ENCODE results near the gene GPRC5D. TPM values are rescaled to one million over a fixed set of nuclear protein-coding genes. Genes with fewer than 3 reads are reported as not detected.
A peak's percentile ranks its signal among the peaks of the same experiment; 100 is the strongest.

Gene GPRC5D
- total and polyA plus RNA-seq, 9 of the 15 experiments (the other 6 are each of a cell fraction or from before 2014, with no cell fraction given): 1.0 to 1.1 TPM; not detected in 7

- TF ChIP-seq ZNF778 (CRISPR knock-in tag; IDR thresholded peaks at IDR 0.05): no peak
- TF ChIP-seq SETDB1 (IDR thresholded peaks at IDR 0.05; ENCODE audit: low read length): no peak
- no peak for TF ChIP-seq ZC3H8 (IDR thresholded peaks at IDR 0.05)
Measured at GRCh38 chr12:12987421-12987820, 35.5 kb upstream of the GPRC5D start (continued).

- no TSS peak for BruUV-seq (replicated peaks)
- Histone ChIP-seq H3K79me2 (ENCODE audit: control insufficient read depth, insufficient read depth, low read length) (no peaks in the 10 kb centered on the region), H3K4me1 (replicated peaks in 1 of 2; ENCODE audit: control insufficient read depth in 2 of 2, insufficient read depth in 2 of 2, low read length in 2 of 2) (no peaks in the 10 kb centered on the region), H3K9ac (ENCODE audit: insufficient read depth in 1 of 2, low read depth in 2 of 2, low read length in 2 of 2) (no peak overlapping the region), H3K4me2 (ENCODE audit: insufficient read depth, low read length) (no peak overlapping the region), H3K4me3 (no peak overlapping the region), H3K9me1 (ENCODE audit: control insufficient read depth, insufficient read depth, low read length) (no peaks in the 10 kb centered on the region), H2AFZ (ENCODE audit: low read depth, low read length) (no peak overlapping the region), H3K27me3 (ENCODE audit: control insufficient read depth in 2 of 2, insufficient read depth in 2 of 2, low read length in 2 of 2) (no peaks in the 10 kb centered on the region), H3K36me3 (ENCODE audit: control insufficient read depth, insufficient read depth, low read length) (peaks cover 16% of the 10 kb centered on the region; the same call in 2 of the 3 replicates), H4K20me1 (replicated peaks; ENCODE audit: control insufficient read depth, insufficient read depth, low read length) (no peaks in the 10 kb centered on the region), H3K27ac (ENCODE audit: extremely low read depth, low read depth, low read length) (no peak overlapping the region), H3K9me3 (replicated peaks; ENCODE audit: control insufficient read depth, insufficient read depth, low read depth, low read length) (no peaks in the 10 kb centered on the region)
- ChIA-PET CTCF (ENCODE audit: low intra/inter-chr PET ratio) (no interaction called here), POLR2A (no interaction called here)
- no peak for FAIRE-seq
- in situ Hi-C loops (cut with MboI): no loop called here
- intact Hi-C loops (cut with micrococcal nuclease): no loop called here
- no peak for TF ChIP-seq LEF1 (IDR thresholded peaks at IDR 0.05)
- TF ChIP-seq ZNF165 (CRISPR knock-in tag; IDR thresholded peaks at IDR 0.05; ENCODE audit: borderline replicate concordance): no peak
- no peak for TF ChIP-seq FUS (optimal IDR thresholded peaks at IDR 0.05; ENCODE audit: low read depth, low read length)
- no peak for TF ChIP-seq TEAD1 (CRISPR knock-in tag; IDR thresholded peaks at IDR 0.05)
- TF ChIP-seq NFIX (CRISPR knock-in tag; IDR thresholded peaks at IDR 0.05; ENCODE audit: low read depth): peak; percentile 59
- no peak for TF ChIP-seq ZC3H8 (IDR thresholded peaks at IDR 0.05)
- TF ChIP-seq EZH2 (IDR thresholded peaks at IDR 0.05; ENCODE audit: borderline replicate concordance, low read depth, low read length): no peak
- no peak for TF ChIP-seq ESRRA (IDR thresholded peaks at IDR 0.05; ENCODE audit: borderline replicate concordance, low read depth)
- TF ChIP-seq NFIC (IDR thresholded peaks at IDR 0.05): peak; percentile 88
- TF ChIP-seq ZNF253 (CRISPR knock-in tag; conservative IDR thresholded peaks at IDR 0.05): no peak
- no peak for TF ChIP-seq ATF2 (CRISPR knock-in tag; IDR thresholded peaks at IDR 0.05)
- TF ChIP-seq ZNF3 (CRISPR knock-in tag; IDR thresholded peaks at IDR 0.05): no peak
- TF ChIP-seq BRF1 (IDR thresholded peaks at IDR 0.05; ENCODE audit: borderline replicate concordance, extremely low read depth, insufficient read length): no peak
- TF ChIP-seq TRIM25 (IDR thresholded peaks at IDR 0.05; ENCODE audit: borderline replicate concordance): no peak
- 68% methylated on average over 10 of the region's 10 CpGs for WGBS (ENCODE audit: insufficient coverage, low coverage, missing lambda C conversion rate)
- no peak for ATAC-seq
- DNase-seq (ENCODE audit: extremely low read depth in 1 of 4, low spot score in 3 of 4): no peak
Measured at GRCh38 chr12:12986775-12987331, 34.9 kb upstream of the GPRC5D start.
